GM04504 (cell line): ENCODE measurements around the gene SEC24D.

Experiments used
- DNase-seq: peaks from one replicate; pipeline ENCODE4 v3.0.0-alpha.2; 2012; ENCODE audit warnings: low read depth

The SEC24D gene

GRCh38 chr4:118716304-118716703, 119.6 kb downstream of the SEC24D start:
- no peak for DNase-seq

GRCh38 chr4:118714682-118715081, 121.2 kb downstream of the SEC24D start:
- DNase-seq, result no peak

- DNase-seq, result no peak
Measured at GRCh38 chr4:118712872-118713271, 123.1 kb downstream of the SEC24D start.

- DNase-seq, result no peak
Measured at GRCh38 chr4:118711052-118711451, 124.9 kb downstream of the SEC24D start.

- no peak for DNase-seq
Measured at GRCh38 chr4:118703118-118703517, 132.8 kb downstream of the SEC24D start.

- DNase-seq, result peak; percentile 74
Measured at GRCh38 chr4:118684873-118685811, 150.8 kb downstream of the SEC24D start, which contains the start of gene METTL14. Gene METTL14, plus strand, starts transcription at chr4:118685392. Its CDS starts 143 bp downstream, at chr4:118685535.

GRCh38 chr4:118683513-118683912, 152.4 kb downstream of the SEC24D start:
- DNase-seq, result no peak

GRCh38 chr4:118682928-118683327, 153.0 kb downstream of the SEC24D start:
- no peak for DNase-seq

GRCh38 chr4:118680808-118681207, 155.1 kb downstream of the SEC24D start:
- DNase-seq, result no peak

GRCh38 chr4:118676128-118676527, 159.8 kb downstream of the SEC24D start:
- DNase-seq, result no peak
